ENCODE results near the gene LIN28B.

Gene LIN28B

DNA sequence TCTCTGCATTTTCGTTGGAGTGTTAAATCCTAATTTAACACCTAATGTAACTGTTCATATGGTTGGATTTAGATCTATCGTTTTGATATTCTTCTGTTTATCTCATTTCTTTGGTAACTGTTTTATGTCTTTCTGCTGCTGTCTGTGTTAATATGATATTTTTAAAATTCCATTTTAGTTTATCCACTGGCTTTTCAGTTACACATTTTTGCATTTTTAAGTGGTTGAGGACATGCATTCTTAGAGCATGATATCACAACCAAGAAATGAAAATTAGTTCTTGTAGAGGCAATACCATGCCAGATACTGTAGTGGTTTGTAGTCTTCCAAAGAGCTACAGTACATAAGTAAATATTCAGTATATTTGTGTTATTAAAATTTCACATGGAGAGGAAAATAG is 58.6 kb downstream of the LIN28B start:
- no peak for DNase-seq

DNA sequence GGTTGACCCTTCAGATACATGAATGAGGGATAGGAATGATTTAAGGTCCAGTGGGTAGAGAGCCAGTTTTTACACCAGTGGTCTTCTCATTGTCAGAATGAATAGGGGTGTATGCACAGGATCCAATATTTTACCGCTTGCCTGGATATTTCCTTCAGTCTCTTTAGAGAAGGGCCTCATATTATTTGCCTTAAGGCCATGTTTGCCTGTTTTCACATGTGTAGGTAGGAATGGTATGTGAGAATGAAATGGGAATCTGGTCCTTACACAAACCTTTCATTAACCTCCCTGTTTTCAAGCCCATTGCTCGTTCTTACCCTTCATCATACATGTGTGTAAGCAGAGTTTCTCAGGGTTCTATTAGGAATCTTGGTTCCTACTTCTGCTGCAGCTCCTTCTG is 62.4 kb downstream of the LIN28B start:
- DNase-seq = no peak

GRCh38 chr6:105021399-105021798 is 64.5 kb downstream of the LIN28B start:
- no peak for DNase-seq

DNA sequence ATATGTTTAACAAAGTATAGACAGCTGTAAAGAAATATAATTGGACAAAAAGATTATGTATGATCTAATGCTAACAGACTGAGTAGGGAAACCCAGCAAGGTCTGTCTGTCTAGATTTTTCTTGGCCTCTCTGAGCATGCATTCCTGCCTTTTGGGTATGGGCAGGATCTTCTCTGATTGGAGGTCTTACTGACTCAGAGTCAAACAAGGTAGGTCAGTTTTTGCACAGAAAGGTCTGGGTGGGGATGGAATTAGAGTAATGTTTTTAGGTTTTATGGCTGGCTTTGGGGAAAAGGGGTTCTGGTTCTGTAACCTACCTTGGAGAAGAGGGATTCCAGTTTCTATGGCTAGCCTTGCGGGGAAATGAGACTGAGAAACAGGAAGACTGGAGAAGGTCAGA is 65.5 kb downstream of the LIN28B start:
- no peak for DNase-seq

DNA sequence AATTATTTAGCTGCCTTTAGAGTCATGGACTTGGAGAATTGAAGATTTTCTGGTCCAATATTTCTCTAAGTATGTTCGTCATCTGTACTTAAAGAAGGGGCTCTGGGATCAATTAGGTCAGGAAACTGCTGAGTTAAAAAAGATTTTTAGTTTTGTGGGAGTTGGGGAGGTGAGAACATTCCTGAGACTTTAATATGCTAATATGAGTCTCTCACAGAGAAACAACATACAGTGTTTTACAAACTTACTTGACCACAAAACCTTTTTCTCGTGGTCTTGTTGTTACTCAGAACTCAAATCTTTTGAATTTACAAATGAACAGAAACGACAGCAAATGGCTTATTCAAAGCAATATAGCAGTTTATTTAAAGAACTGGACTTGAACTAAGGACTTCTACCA is 67.9 kb downstream of the LIN28B start:
- no peak for DNase-seq

DNA sequence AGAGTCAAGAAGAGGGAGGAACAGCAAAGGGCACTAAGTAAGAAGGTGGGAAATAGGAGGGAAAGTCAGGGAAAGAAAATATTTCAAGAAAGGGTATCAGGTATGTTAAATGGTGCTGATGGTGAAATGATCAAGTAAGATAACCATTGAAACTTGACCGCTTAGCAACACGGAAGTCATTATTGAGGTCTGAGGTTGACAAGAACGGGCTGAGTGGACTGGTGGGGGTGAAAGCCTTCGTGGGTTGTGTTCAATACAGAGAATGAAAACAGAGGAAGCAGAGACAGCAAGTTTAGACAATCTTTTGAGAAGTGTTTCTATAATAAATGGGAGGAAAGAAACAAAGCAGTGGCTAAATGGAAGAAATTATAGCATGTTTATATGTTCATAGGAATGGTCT is 72.0 kb downstream of the LIN28B start:
- no peak for DNase-seq

DNA sequence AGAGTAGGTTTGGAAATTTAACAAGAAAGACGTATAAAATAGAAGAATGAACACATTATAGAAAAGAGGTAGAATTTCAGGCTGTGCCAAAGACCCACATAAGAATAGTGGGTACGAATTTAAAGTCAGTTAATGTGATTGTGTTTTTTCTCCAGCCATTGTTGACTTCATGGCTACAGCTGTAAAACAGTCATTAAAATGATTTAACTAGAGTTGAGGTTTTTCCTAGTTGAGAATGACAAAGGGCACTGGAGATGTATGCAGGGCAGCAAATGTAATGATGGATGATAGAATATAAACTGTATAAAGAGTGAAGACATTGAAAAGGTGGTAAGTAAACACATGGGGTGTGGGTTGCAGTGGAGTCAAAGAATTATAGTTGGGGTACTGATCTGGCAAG is 72.7 kb downstream of the LIN28B start:
- no peak for DNase-seq

GRCh38 chr6:105034470-105034869 is 77.6 kb downstream of the LIN28B start:
- DNase-seq = no peak

GRCh38 chr6:105035299-105035698 is 78.4 kb downstream of the LIN28B start:
- no peak for DNase-seq

- no peak for DNase-seq
Measured at GRCh38 chr6:105036351-105036750, 79.4 kb downstream of the LIN28B start.

GRCh38 chr6:105038259-105038658 is 81.4 kb downstream of the LIN28B start:
- no peak for DNase-seq

- DNase-seq = no peak
Measured at GRCh38 chr6:105041880-105042279, 85.0 kb downstream of the LIN28B start.

DNA sequence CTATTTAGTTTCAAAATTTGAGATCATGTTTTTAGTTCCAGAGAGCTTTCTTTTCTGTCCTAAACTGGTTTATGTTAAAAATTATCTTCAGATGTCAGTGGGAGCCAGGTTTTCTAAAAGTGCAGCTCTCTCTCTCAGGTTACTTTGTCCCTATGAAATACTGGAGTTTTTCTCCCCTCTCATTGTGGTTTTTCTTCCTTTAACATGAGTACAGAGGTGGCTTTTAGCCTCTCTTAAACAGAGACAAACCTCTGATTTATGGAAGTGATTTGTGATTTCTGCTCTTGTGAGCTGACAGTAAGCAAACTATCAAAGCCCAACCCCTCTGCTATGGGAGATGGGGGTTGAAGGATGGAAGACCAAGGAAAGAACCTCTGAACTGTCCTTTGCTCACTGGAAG is 85.7 kb downstream of the LIN28B start:
- DNase-seq = no peak

DNA sequence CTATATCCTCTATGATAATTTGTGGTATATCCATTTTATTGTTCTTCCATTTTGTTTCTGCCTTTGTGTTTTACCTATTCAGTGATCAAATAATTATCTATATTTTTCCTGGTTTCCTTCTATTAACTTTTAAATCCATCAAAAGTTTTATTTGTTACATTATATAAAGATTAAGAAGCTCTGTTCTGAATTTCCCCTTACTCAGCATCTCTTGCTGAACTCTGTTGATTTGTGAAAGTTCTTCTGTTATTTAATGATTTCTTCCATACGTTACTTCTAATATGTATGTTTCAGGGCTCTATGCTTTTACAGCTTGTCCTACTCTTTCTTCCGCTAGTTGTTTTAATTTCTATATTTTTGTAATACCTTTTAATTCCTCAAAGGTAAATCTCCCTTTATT is 87.1 kb downstream of the LIN28B start:
- no peak for DNase-seq

DNA sequence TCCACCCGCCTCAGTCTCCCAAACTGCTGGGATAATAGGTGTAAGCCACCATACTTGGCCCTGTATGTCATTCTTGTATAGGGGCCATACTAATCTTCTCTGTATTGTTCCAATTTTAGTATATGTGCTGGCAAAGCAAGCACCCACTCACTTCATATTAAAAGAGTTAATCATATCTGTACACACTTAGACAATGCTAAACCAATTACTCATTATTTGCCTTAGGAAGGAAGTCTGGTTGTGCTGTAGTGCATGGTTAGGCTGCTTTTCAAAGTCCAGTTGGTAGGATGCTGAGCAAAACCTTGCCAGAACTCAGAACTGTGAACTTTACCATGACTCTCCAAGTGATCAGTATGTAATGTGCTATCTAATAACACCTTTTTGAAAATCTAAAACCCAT is 88.6 kb downstream of the LIN28B start:
- no peak for DNase-seq

DNA sequence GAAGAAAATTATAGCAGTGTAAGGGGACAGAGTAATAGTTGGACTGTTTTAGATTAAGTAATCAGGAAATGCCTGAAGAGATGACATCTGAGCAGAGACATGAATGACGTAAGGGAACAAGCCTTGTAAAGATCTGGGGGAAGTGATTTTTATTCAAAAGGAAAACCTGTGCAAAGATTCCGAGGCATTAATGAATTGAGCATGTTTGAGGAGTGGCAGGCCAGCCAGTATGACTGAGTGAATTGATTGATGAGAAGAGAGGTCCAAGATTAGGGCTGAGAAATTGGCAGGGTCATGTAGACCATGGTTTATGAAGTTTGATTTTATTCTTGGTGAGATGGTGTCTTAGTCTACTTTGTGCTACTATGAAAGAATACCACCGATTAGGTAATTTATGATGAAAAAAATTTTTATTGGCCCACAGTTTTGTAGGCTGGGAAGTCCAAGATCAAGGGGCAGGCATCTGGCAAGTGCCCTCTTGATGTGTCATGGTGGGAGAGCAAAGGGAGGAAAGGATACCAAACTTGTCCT is 95.1 kb downstream of the LIN28B start:
- no peak for DNase-seq

DNA sequence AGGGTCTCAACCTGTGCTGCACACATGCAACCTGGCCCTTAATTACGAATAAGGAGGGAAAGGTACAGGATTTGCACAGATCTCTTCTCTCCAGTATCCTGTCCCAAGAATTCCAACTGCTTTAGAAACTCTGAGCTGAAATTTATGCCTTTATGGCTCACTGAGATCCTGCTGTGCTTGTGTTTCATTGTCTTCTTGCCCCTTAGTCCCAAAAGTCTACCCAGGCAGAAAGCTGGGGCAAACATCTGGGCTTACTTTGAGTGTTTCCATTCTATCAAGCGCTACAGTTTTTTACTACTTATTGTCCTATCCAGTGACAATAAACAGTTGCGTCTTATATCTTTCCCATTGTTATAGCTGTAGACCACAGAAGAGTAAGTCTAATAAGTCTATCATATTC is 99.7 kb downstream of the LIN28B start:
- DNase-seq = no peak

GRCh38 chr6:105057160-105057559 is 100.3 kb downstream of the LIN28B start:
- no peak for DNase-seq

DNA sequence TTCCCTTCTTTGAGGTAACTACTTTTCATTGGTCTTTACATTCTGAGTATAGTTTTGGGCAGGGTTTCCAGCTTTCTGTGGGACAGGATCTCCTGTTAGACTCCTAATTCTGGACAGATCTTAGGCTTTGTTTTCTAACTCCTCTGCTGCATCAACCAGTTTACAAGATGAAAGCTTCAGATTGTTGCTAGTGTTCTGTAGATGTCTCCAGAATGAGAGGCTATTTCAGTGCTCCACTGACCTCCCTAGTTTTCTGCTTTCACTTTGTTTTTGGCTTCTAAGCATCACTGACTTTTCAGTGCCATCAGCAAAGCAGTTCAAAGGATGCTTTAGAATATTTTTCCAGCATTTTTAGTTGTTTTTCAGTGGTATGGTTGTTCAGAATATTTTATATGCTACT is 101.4 kb downstream of the LIN28B start:
- no peak for DNase-seq

DNA sequence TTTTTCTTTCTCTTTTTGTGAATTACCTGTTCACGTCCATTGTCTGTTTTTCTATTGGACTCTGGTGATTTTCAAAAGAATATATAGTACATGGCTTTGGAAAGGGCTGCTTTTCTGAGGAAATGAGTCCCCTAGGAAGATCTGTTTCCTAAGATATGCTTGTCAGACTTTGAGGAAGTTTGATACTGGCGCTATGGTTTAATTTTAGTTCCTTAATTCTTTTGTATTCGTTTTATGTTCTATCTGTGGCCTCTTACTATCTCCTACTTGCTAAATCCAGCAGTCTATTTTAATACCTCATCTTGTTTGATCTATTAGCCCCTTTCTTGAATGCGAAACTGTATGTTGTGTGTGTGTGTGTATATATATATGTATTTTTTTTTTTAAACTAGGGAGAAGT is 101.9 kb downstream of the LIN28B start:
- DNase-seq = no peak

DNA sequence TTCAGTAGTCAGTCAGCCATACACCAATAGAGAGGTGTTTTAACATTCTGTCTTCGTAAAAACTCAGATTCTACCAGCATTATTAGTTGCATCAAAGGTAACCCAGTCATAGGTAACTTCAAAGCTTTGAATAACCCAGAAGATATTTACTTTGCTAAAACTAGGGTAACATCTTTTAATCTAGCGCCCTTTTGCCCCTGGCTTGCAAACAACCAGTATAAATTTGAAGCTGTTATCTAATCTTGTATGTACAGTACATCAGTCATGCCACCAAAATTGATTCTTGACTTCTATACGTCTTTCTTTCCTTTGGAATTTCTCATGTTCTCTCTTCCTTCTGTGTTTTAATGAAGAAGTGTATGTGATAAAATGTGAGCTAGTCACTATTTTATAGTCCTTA is 109.3 kb downstream of the LIN28B start:
- DNase-seq = no peak

DNA sequence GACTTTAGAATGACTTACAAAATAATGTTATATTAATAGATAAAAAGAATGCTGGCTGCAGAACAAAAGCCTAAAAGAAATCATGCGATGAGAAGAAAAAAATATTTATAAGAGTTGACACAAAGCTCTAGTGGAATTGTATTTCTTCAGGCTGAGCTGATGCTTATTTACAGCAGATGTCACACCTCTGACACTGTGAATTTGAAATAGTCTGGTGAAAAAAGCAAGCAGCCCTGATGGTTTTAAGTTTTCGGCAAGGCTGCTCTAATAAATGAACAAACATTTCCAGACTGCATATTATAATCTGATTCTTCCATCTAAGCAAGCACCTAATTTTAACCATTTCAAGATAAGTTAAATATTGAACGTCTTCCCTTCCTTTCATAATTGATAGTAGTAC is 109.9 kb downstream of the LIN28B start:
- DNase-seq = no peak

- DNase-seq = no peak
Measured at GRCh38 chr6:105067329-105067728, 110.4 kb downstream of the LIN28B start.

- DNase-seq = no peak
Measured at GRCh38 chr6:105068407-105068806, 111.5 kb downstream of the LIN28B start.

- no peak for DNase-seq
Measured at GRCh38 chr6:105069821-105070445, 113.0 kb downstream of the LIN28B start.

DNA sequence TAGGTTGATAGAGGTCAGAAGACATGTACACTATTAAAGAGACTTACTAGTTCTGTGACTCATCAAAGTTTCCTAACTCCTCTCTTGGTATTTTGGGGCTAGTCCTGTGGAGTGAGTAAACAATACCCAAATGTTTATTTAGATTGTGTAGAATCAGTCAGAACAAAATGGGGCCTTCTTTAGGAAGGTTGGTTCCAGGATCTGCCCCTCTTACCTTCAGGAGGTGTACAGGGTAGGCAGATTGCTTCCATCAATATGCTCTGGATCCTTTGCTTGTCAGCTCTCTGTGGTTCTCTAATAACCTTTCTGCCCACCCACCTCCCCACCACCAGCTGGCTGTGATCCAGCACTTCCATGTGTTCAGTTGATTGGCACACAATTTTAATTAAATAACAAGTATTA is 115.9 kb downstream of the LIN28B start:
- no peak for DNase-seq
